HCT116 (cell line): Measurements from ENCODE around the gene ALG1.
A peak's percentile ranks its signal among the peaks of the same experiment; 100 is the strongest.

ENCODE experiments used
- CTCF ChIP-seq, 3 experiments: fragments of 200-600 bp in 1 of 3; sonication (generic) in 1 of 3; IDR thresholded peaks in 2 of 3; conservative IDR thresholded peaks in 1 of 3; 2 replicates each; pipeline ENCODE4 v1.5.1; 2012 to 2017; ENCODE audit warnings: low read depth in 2 of 3, low read length in 2 of 3, antibody characterized with exemption in 1 of 3, borderline replicate concordance in 1 of 3, control low read depth in 1 of 3, mild to moderate bottlenecking in 1 of 3, mixed read lengths in 1 of 3, mixed run types in 1 of 3, moderate library complexity in 1 of 3; ENCODE audit not compliant: insufficient read depth in 1 of 3
- ELF1 ChIP-seq: IDR thresholded peaks from 2 replicates; pipeline ENCODE4 v1.6.1; 2012; ENCODE audit warnings: low read depth, borderline replicate concordance
- REST ChIP-seq: IDR thresholded peaks from 2 replicates; pipeline ENCODE4 v1.6.1; 2012; ENCODE audit warnings: low read depth

GRCh38 chr16:5075637-5076036 lies 4.0 kb downstream of the ALG1 start:
- 0 out of 6 replicates have a peak, but pooled peaks of 1 of the 3 experiments have one; percentile 13 for TF ChIP-seq CTCF (IDR thresholded peaks at IDR 0.05 in 2 of 3, conservative IDR thresholded peaks at IDR 0.05 in 1 of 3; ENCODE audit: borderline replicate concordance in 1 of 3, insufficient read depth in 1 of 3, low read depth in 2 of 3, low read length in 2 of 3)
- no peak for TF ChIP-seq REST
- no peak for TF ChIP-seq ELF1
